ENCODE measurements around the gene SMPD1.

SMPD1 gene

DNA sequence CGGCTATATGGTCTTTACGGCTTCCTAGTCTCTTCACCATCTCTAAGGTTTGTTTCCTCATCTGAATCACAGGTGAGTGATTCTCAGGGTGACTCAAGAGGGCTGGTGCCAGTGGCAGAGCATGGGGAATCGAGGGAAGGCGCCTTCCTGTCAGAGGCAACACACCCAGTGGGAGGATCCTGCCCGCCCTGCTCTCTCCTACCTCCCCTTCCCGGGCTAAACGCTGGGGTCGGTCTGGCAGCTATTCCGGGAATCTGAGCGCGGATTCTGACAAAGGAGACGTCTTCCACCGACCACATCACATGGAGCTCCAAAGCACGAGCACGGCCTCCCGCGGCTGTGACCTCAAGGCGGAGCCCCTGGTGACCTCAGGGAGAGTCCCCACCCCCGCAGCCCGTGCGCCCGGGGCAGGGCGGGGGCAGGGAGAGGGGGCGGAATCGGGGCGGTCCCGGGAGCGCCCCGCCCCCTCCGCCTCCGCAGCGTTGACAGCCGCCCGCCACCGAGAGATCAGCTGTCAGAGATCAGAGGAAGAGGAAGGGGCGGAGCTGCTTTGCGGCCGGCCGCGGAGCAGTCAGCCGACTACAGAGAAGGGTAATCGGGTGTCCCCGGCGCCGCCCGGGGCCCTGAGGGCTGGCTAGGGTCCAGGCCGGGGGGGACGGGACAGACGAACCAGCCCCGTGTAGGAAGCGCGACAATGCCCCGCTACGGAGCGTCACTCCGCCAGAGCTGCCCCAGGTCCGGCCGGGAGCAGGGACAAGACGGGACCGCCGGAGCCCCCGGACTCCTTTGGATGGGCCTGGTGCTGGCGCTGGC, at the start of gene SMPD1:
SMPD1 (plus strand) TSS at position 570 of the 813 bp plus-strand sequence; CDS start at position 695, 125 bp downstream.
- peak; percentile 96 for DNase-seq

DNA sequence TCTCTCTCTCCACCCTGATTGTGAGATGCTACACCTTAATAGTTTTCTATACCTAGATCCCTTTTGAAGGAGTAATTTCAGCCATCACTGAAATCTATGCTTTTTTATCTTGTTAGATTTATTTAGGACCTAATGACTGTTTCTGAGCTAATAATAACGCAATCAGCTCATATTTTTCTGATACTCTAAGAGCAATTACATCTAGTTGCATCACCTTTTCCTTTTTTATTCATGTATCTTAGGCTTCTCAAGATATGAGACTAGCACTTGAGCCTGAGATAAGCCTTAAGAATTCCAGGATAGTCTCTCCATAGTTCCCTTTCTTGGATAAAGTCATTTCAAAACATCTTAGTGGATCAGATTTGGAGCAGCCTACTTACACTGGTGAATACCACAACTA, 44.9 kb upstream of the SMPD1 start:
- no peak for DNase-seq

DNA sequence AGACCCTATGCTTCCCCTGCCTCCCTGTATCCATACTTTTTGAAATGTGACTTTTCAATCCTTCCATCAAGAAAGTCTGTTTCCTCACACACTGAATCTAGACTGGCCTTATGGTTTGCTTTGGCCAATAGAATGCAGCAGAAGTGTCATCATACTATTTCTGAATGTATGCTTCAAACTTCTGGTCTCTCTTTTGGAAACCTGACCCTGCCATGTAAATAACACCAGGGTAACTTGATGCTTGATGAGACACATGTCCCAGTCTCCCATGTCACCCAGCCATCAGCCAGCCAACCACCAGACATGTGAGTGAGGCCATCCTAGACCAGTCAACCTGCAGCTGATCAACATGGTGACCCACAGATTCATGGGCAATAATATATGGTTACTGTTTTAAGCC, 40.2 kb upstream of the SMPD1 start:
- DNase-seq, result no peak

DNA sequence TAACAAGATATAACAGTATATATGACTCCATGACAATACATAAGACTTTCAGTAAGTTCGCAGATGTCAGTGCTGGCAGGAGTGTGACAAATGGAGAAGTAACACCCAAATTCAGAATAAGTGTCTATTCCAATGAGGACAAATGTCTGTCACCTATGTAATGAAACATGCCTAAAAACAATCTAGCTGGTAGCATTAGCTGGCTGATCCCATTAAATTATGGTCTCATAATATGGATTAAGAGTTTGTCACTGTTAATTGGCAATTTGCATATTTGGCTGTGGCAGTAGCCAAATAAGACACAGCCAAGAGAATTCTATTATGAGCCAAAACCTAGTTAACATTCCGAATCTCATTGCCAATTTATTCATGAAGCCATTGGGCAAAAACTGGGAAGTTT, 39.8 kb upstream of the SMPD1 start:
- no peak for DNase-seq

DNA sequence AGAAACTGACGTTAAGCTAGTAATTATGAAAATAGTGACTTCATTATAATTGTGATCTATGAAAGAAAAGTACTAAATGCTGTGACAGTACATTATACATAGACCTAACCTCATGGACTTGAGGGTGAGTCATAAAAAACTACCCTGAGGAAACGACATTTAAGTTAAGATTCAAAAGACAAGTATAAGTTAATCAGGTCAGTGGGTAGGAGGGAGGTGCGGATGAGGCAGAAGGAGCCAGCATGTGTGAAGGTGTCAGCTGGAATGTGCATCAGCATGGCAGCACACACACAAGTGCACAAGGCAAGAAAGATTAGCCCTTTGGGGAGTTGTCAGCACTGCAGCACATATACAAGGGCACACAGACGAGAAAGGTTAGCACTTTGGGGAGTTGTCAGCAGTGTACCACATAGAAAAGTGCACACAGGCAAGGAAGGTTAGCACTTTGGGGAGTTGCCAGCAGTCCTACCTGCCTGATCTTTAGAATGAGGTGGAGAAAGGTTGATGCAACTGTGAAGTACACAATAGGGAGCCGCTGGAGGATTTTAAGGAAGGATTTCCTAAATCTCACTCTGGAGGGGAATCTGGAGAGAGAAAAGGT, 38.4 kb upstream of the SMPD1 start:
- DNase-seq, result no peak

DNA sequence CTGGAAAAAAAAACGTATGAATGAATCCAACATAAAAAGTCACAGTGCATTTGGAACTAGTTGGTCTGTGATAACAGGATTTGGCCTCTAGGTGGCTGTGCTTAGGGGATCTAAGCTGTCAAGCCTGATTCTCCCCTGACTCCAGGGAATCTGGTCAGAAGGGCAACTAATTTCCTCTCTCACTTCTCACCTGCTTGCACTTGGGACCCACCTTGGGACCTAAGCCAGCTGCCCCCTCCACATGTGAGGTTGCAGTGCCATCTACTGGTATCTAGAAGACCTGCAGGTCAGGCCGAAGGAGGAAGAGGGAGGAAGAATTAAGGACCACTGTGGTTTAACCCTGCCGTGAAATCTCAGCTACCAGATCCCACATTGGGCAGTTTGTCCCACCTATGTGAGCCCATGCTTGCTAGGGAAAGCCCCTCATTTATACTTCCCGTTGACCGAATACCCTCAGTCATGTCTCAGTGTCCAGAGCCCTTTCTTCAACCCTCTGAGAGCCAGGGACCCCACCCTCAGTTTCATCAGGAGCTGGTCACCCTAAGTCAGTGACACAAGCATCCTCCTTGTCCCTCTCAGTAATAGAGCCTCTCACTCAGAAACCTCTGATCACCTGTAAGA, 36.8 kb upstream of the SMPD1 start:
- DNase-seq, result peak; percentile 69

DNA sequence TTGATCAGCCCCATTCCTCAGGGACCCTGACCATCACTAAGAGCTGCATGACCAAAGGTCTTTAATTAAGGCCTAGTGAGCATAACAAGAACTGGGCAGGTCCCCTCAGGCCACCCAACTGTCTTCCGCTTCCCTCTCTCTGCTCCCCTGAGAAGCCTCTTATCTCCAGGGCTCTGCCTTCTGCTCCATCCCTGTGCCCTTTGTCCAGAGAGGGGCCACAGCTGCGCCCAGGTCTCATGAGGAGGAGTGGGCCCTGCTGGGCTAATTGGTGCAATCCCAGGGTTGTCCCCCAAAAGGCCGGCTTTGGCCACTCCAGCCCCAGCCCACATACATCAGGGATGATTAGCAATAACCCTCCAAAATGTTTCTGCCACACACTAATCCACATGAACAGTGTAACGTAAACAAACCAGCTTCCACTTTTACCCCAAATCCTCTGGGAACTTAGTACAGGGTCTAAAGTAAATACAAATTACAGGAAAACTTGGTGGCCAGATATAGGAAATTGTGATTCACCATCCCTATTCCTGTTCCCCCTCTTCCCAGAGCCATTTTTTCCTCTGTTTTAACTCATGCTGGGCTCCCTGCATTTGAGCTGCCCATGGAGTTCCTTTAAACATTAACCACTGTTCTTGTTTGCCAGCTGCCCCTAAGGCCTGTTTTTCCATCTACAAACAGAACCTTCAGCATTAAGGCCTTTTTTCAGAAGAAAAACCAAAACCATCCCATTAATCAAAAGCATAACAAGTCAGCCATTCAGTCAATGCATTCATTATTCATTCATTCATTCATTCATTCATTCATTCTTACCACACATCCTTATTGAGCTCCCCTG, 35.4 kb upstream of the SMPD1 start:
- no peak for DNase-seq

DNA sequence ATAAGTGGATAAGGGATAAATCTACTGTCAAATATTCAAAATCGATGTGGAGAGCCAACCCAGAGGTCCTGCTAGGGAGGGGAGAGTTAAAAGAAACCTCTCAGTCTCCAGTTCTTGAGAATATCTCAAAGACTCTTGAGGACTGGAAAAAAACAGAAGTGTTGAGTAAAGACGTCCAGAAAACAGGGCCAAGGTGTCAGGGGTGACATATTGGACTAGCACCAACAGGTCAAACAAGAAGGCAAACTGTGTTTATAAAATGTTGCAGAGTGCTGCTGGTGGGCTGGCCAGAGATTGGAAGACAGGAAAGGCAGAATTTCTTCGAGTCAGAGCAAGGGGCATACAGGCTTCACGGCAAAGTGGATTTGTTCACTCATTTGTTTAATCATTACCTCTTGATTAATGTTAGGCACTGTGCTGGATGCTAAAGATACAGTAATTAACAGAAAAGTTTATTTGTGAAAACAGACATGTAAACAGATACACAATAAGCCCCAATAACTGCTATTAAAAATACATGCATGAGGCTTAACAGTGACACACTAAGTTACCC, 33.7 kb upstream of the SMPD1 start:
- no peak for DNase-seq

DNA sequence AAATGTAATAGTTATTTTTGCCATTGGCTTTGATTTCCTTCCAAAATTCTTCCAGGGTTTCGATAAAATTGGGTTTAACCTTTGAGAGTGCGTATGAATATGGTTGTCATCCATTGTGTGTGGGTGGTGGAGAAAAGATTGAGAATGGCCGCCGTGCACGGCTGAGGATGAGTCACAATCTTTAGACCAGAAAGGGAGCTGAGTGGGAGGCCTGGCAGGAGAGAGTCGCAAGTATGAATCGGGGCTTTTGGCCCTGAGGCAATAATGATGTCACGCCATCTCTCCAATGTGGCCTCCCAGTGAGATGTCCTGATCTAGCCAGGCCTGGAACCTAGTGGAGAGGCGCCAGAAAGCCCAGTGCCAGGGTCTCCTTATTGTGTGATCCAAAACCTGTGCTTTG, 33.1 kb upstream of the SMPD1 start:
- DNase-seq, result no peak

DNA sequence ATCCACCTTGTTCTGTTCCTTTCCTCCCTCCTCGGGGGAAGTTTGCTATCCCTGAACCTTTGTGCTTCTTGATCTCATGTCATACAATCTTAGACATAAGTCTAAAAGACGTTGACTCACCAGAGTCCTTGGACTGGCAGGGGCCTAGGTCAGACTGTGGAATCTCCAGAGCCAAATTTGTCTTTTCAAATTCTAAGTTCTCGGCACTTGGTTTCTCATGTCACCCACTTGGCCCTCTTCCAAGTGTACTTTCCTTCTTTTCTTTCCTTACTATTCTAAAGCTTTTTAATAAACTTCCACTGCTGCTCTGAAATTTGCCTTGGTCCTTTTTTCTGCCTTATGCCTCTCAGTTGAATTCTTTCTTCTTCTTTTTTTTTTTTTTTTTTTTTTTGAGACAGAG, 30.1 kb upstream of the SMPD1 start:
- no peak for DNase-seq

DNA sequence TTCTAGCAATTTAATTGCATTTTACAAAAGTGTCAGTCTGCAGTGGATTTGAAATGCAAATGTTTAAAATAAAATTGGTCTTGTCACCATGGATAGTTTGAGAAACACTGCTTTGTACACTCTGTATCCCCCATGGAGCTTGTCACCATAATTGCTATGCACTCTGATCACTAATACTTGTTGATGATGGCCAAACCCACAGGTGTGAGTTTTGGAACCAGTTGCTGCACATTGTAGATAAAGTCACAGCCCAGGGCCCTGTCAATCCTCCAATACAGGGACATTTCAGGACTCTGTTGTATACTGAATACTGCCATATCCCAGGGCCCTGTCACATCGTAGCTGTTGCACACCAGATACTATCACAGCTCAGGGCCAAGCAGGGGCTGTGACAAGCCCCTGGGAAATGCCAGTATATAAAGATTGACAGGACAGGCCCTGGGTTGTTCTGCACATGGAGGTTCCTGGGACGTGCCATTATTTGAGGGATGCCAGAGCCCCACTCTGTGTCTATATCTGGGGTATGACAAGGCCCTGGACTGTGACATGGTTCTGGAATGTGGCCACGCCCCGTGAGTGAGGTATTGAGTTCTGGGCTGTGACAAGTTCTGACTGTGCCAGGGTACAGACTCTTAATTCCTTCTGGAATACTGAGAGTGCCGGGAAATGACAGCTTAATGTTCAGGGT, 27.9 kb upstream of the SMPD1 start:
- no peak for DNase-seq

DNA sequence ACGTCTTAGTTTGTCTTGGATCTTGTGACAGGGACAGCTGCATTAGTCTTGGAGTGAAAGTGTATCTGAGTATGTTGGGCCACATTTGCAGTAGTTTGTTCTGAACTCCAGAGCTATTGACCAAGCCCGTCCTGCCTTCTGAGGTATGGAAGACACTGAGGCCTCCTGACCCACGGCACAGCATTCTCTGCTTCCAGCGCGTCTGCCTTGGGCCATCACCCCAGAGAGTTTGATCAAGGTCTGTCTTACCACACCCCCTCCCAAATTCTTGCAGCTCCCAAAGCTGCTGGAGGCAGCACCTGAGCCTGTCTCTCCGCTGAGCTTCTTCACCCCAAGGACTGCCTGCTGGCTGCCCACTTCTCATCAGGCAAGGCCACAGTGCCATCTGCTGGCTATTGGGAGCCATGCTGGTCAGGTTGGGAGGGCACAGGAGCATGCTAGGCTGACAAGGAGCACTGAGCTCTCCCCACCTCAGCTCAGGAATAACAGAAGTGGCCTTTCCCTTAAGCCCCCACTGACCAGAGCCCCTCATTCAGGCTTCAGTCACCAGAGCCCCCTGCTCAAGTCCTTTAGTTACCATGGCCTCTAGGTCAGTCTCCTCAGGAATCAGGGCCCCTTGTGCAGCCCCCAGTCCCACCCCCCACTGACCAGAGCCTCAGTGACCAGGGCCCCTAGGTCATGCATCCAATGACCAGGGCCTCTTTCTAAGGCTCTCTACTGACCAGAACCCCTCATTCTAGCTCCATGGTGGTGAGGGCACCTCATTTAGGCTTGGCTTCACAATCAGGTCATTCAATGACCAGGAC, 27.2 kb upstream of the SMPD1 start:
- DNase-seq, result peak; percentile 87

DNA sequence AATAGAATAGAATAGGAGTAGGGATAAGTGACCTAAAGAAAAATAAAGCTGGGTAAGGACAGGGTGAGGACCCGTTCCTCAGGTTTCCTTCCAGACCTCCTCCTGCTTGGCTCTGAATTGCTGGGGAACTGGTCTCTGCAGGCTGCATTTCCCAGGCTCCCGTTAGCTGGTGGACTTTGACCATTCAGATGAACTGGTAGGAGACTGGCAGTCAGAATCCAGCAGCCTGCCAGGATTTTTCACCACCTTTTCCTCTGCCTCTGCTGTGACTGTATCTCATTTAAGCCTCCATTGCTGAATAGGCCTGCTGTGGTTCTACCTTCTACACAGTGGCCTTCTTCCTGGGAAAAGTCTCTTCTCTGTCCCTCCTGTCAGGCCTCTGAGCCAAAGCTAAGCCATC, 24.6 kb upstream of the SMPD1 start:
- no peak for DNase-seq

DNA sequence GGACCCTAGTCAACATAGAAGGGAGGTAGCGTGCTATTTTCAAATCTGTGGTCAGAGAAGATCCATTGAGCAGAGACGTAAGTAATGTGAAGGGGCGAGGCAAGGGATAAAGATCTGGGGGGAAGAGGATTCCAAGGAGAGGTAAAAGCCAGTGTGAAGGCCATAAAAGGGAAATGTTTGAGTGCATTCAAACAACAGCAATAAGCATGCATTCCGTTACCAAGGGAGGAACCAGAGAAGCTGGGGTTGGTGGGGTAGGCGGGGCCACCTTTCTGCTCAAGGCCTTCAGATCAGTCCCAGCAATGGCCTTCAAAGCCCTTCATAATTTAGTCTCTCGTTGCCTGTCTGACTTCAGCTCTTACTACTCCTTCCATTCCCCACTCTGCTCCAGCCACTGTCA, 18.4 kb upstream of the SMPD1 start:
- DNase-seq, result no peak

DNA sequence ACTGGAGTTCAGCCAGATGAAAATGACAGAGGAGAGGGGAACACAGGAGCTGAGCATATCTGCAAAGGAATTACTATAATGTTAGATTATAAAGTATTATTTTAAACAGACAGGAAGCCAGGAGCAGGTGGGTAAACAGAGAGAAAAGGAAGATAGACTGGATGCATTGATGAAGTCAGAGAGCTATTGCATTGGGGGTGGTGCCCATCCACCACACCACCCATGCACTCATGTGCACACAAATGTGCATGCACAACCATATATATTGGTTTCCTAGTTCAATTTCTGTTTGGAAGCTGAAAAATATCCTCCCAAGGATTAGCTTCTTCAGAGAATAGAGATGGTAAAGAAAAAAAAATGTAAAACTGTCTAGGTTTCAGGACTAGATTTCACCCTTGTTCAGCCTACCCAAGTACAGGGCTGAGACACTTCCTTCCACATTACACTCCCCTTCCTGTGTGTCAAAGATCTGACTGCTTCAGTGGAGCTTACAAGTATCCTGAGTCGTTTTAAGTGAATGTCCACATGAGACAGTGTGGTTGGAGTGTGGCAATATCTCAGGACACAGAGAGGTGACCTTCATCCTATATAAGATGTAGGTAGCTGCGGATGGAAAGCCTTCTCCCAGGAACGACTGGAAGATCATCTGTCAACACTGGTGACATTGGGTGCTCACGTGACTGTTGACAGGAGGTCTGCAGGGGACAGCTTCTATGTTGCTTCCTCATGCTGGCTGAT, 12.2 kb upstream of the SMPD1 start:
- DNase-seq, result peak; percentile 23

DNA sequence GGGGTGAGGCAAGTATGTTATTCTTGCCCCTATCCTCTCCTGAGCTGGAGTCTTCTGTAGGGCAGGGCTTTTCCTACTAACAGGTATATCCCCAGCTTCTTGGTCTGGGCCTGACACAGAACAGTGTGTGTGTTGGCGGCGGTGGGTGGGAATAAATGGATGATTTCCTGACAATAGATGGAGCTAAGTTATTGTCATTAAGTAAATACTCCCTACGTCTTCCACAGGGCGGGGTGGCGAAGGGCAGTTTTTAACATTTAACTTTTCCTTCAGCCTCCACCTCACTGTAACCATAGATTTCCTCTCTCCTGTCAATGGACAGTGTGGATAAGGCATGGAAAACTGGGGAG, 11.7 kb upstream of the SMPD1 start:
- DNase-seq, result no peak

DNA sequence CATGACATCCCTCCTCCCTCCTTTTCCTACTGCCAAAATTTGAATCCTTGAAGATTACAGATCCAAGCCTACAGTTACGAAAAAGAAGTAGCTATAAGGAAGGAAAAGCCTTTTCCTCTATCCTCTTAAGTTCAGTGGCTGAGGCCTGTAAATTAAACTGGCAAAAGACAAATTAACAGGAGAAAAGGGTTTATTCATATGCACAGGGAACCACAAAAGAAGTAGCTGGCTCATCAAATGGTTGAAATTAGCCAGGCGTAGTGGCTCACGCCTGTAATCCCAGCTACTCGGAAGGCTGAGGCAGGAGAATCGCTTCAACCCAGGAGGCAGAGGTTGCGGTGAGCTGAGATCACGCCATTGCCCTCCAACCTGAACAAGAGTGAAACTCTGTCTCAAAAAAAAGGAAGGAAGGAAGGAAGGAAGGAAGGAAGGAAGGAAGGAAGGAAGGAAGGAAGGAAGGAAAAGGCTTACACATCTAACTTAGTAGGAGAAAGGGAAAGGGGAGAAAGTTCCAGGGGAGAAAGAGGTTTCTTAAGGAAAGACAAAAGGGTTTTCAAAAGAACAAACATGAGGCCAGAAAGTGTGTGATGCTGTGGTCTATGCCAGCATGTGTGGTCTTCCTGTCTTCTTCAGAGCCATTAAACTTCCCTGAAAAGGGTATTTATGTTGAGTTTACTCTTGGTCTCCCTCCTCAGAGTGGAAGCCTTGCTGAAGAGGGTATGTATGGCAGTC, 5.1 kb upstream of the SMPD1 start:
- no peak for DNase-seq

DNA sequence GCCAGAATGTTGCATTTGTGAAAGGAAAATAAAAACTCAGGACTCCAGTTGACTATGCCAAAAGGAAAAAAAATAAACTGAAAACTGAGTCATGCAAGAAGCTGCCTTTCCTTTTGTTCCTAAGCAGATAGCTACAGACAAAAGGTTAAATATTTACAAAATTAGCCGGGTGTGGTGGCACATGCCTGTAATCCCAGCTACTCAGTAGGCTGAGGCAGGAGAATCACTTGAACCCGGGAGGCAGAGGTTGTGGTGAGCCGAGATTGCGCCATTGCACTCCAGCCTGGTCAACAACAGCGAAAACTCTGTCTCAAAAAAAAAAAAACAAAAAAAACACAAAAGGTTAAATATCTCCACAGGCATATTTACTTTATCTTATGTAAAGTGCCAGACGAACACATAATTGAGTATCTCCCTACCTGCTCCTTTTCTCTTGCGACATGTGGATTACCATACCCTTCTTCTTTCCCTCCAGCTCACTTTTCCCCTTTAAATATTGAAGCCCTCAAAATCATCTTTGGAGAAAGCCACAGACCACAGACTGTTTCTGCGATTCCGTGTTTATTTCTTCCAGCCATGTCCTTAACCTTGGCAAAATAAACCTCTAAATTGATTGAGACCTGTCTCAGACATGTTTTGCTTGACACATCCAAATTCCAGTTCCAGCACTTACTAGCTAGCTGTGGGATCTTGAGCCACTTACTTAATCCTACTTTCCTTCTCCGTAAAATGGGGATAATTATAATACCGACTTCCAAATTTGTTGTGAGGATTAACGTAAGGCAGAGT, 2.3 kb upstream of the SMPD1 start:
- DNase-seq, result no peak

DNA sequence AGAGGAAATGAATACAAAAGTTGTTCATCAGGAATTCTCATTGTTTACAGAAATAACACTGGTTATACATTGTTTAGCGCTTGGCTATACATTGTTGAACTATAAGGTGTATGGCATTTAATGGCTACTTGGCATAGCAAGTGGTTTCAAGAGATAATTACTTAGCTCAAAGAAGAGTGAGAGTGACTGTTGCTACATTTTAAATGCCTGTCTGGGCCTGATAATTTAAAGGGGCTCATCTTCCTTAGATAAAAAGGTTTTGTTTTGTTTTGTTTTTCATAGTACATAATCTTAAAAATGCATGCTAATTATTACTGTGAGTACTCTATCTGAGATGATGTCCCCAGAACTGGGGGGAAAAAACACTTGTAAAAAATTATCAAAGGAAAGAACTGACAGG, 1.5 kb upstream of the SMPD1 start:
- DNase-seq, result peak; percentile 77

Data from hematopoietic multipotent progenitor cell treated with erythropoietin and hydrocortisone succinate and interleukin-3 and kit ligand, for 6 days (in vitro differentiated cells).